Activated CD8-positive, alpha-beta memory T cell treated with anti-CD3 and anti-CD28 coated beads for 24 hours (primary cell): ENCODE measurements around the gene SPATA6L.
"Not testable (repeated sequence)": the region's sequence is repeated elsewhere in the genome, so short reads cannot be mapped to it uniquely, and the experiment has no call there.

Experiments used
- DNase-seq: peaks from one replicate; pipeline ENCODE4 v3.0.0-alpha.2; 2020

SPATA6L gene

GRCh38 chr9:4671737-4672136 is 5.5 kb upstream of the SPATA6L start:
- DNase-seq: no peak

GRCh38 chr9:4670591-4670990 is 4.3 kb upstream of the SPATA6L start:
- DNase-seq: no peak

- DNase-seq: no peak
These were observed 3.6 kb upstream of the SPATA6L start for GRCh38 chr9:4669890-4670289.

- no peak for DNase-seq
These were observed 2.3 kb upstream of the SPATA6L start for GRCh38 chr9:4668604-4669003.

- no peak for DNase-seq
These were observed 1.4 kb upstream of the SPATA6L start for GRCh38 chr9:4667681-4668080.

- DNase-seq: no peak
These were observed 923 bp downstream of the SPATA6L start for GRCh38 chr9:4665357-4665756.

GRCh38 chr9:4663956-4664355 is 2.3 kb downstream of the SPATA6L start:
- DNase-seq: no peak

GRCh38 chr9:4662989-4663792 is 3.1 kb downstream of the SPATA6L start:
- no peak for DNase-seq

- peak; percentile 86 for DNase-seq
These were observed 3.9 kb downstream of the SPATA6L start, which contains the start of gene PLPP6 for GRCh38 chr9:4662108-4662988. Gene PLPP6, plus strand, starts transcription at chr9:4662294. Its CDS starts 82 bp downstream, at chr9:4662376.

GRCh38 chr9:4661611-4662010 is 4.7 kb downstream of the SPATA6L start:
- no peak for DNase-seq

- no peak for DNase-seq
These were observed 5.1 kb downstream of the SPATA6L start for GRCh38 chr9:4661165-4661564.

- not testable (repeated sequence) for DNase-seq
These were observed 5.6 kb downstream of the SPATA6L start for GRCh38 chr9:4660665-4661064.

- no peak for DNase-seq
These were observed 8.7 kb downstream of the SPATA6L start for GRCh38 chr9:4657426-4658159.

GRCh38 chr9:4656621-4657020 is 9.7 kb downstream of the SPATA6L start:
- DNase-seq: no peak

GRCh38 chr9:4656196-4656595 is 10.1 kb downstream of the SPATA6L start:
- DNase-seq: not testable (repeated sequence)

GRCh38 chr9:4654538-4654937 is 11.7 kb downstream of the SPATA6L start:
- no peak for DNase-seq

- no peak for DNase-seq
These were observed 12.2 kb downstream of the SPATA6L start for GRCh38 chr9:4654084-4654483.

GRCh38 chr9:4642351-4642750 is 23.9 kb downstream of the SPATA6L start:
- no peak for DNase-seq

- no peak for DNase-seq
These were observed 26.3 kb downstream of the SPATA6L start for GRCh38 chr9:4640027-4640426.

- DNase-seq: no peak
These were observed 26.9 kb downstream of the SPATA6L start for GRCh38 chr9:4639420-4639819.

- no peak for DNase-seq
These were observed 27.3 kb downstream of the SPATA6L start for GRCh38 chr9:4638968-4639367.

GRCh38 chr9:4630836-4631235 is 35.4 kb downstream of the SPATA6L start:
- no peak for DNase-seq

- DNase-seq: no peak
These were observed 44.3 kb downstream of the SPATA6L start for GRCh38 chr9:4622016-4622415.
